Fibroblast of the aortic adventitia (primary cell): ENCODE measurements around the gene MS4A3. TPM values are rescaled to one million over a fixed set of nuclear protein-coding genes. Genes with fewer than 3 reads are reported as not detected.
"Not testable (repeated sequence)": the region's sequence is repeated elsewhere in the genome, so short reads cannot be mapped to it uniquely, and the experiment has no call there.

Experiments used
- DNase-seq: peaks from one replicate; pipeline ENCODE4 v3.0.0-alpha.2; 2010; ENCODE audit warnings: low read depth
- H3K4me3 ChIP-seq: 2 replicates; pipeline ENCODE4 v1.5.1; 2011; ENCODE audit warnings: low read depth, mild to moderate bottlenecking, control low read depth, low read length, moderate library complexity
- CTCF ChIP-seq: IDR thresholded peaks from 2 replicates; pipeline ENCODE4 v1.5.1; 2011; ENCODE audit warnings: mild to moderate bottlenecking, low read length, control low read depth, inconsistent platforms; ENCODE audit not compliant: insufficient read depth
- total RNA-seq: library from RNA; depleted of rRNA; stranded (reverse); fragments of >200 nt; gene quantifications from 2 replicates; pipeline ENCODE4 v1.2.3, GENCODE V29; 2012; ENCODE audit warnings: low replicate concordance

The MS4A3 gene
- total RNA-seq, 1 donor = not detected

GRCh38 chr11:60059052-60059451 lies 2.6 kb downstream of the MS4A3 start:
- DNase-seq = no peak
- no peak overlapping the region for H3K4me3 ChIP-seq
- no peak for TF ChIP-seq CTCF

- DNase-seq = no peak
- TF ChIP-seq CTCF = no peak
- H3K4me3 ChIP-seq = no peak overlapping the region
Observed at GRCh38 chr11:60059521-60060240, 3.2 kb downstream of the MS4A3 start.

GRCh38 chr11:60064111-60064510 lies 7.6 kb downstream of the MS4A3 start:
- DNase-seq = no peak
- no peak for TF ChIP-seq CTCF
- no peak overlapping the region for H3K4me3 ChIP-seq

- H3K4me3 ChIP-seq = no peak overlapping the region
- no peak for DNase-seq
- TF ChIP-seq CTCF = no peak
Observed at GRCh38 chr11:60065801-60066200, 9.3 kb downstream of the MS4A3 start.

GRCh38 chr11:60069450-60069849 lies 13.0 kb downstream of the MS4A3 start:
- TF ChIP-seq CTCF = no peak
- DNase-seq = no peak
- H3K4me3 ChIP-seq = no peak overlapping the region

- not testable (repeated sequence) for DNase-seq, H3K4me3 ChIP-seq
Observed at GRCh38 chr11:60071644-60072043, 15.2 kb downstream of the MS4A3 start.

- TF ChIP-seq CTCF = no peak
- no peak for DNase-seq
- no peak overlapping the region for H3K4me3 ChIP-seq
Observed at GRCh38 chr11:60077216-60077817, 20.9 kb downstream of the MS4A3 start.
